HEK293T (cell line): Measurements from ENCODE around the gene SLC19A1.

Source experiments
- HDGF ChIP-seq: fragments of 450-650 bp; IDR thresholded peaks from 2 replicates; pipeline ENCODE4 v1.6.1; 2017; ENCODE audit warnings: antibody characterized with exemption, borderline replicate concordance
- NFRKB ChIP-seq: fragments of 450-650 bp; IDR thresholded peaks from 2 replicates; pipeline ENCODE4 v1.6.1; 2016; ENCODE audit warnings: mild to moderate bottlenecking, moderate library complexity

GRCh38 chr21:45524756-45525152 lies 17.5 kb downstream of the SLC19A1 start:
- TF ChIP-seq HDGF = no peak
- no peak for TF ChIP-seq NFRKB
